HK-2 (cell line): ENCODE measurements around the gene CCDC9B.

Source experiments
- DNase-seq: peaks from one replicate; pipeline ENCODE4 v3.0.0-alpha.2; 2018; ENCODE audit not compliant: unreplicated experiment

The CCDC9B gene

DNA sequence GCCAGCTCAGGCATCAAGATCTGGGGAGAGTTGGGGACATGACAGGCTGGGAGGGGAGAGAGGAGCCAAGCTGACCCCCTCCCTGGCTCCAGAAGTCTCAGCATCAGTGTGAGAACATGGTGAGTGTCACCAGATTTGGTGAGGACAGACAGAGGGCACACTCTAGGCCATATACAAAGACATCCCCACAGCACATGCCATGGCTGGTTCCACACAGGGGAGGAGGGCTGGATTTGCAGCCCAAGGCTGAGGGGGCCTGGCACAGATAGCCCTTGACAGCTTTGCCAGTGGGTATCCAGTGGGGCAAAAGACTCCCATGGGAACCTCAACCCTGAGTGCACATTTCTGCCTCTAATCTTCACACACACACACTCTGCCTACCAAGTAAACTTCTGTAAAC lies 47.7 kb downstream of the CCDC9B start:
- no peak for DNase-seq

DNA sequence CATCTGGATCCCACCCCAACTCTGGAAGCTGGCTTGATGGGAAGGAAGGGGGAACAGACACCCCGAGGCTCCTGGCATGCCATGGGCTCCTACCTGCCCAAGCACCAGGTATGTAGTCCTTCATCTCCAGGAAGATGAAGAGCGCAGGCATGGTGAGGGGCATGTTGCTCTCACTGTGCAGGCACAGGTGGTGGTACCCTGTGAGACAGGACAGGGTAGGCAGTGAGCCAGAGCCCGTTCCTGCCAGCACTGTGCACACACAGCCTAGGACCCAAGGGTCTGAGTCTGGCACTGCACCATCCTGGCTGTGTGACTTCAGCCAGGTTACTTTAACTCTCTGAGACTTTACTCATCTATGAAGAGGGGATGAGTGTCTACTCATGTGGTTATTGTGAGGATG lies 48.5 kb downstream of the CCDC9B start:
- DNase-seq: no peak

DNA sequence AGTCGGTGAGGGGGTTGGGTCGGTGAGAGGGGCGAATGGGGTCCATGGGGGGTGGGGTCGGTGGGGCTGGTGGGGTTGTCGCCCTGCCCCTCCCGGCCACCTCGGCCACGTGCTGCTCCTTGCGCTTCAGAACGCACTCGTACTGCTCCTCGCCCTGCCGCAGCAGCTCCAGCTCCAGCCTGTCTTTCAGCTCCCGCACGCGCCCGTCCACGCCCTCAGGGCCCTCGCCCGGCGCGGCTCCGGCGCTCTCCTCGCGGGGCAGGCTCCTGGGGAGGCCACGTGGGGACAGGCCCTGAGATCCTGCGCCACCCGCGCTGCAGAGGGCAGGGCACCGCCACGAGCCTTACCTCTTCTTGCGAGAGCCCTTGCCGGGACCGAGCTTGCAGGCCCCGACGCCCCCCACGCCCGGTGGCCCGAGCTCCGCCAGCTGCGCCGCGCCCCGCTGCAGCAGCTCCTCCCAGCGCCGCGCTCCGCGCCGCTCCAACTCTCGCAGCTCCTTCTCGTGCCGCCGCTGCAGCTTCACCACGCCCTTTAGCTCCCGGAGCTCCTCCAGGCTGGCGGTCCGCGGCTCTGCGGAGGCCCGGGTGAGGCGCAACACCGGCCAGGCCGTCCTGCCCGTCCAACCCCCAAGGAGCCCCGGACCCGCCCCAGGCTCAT lies 49.7 kb downstream of the CCDC9B start:
- peak; percentile 41 for DNase-seq

DNA sequence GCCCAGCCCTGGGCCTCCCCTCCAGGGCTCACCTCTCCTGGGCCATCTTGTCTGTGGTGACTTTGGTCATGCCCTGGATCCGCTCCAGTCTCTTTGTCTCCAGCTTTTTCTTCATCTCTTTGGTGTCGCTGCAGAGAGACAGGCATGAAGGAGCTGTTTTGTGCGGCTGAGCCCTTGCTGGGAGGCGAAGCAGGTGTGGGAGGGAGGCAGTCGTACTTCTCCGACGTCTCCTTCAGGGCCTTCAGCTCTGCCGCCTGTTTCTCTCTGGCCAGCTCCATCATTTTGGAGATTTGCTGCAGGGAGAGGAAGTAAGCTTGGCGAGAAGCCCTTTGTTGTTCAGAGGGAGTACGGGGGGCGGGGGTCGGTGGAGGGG lies 50.2 kb downstream of the CCDC9B start:
- no peak for DNase-seq

DNA sequence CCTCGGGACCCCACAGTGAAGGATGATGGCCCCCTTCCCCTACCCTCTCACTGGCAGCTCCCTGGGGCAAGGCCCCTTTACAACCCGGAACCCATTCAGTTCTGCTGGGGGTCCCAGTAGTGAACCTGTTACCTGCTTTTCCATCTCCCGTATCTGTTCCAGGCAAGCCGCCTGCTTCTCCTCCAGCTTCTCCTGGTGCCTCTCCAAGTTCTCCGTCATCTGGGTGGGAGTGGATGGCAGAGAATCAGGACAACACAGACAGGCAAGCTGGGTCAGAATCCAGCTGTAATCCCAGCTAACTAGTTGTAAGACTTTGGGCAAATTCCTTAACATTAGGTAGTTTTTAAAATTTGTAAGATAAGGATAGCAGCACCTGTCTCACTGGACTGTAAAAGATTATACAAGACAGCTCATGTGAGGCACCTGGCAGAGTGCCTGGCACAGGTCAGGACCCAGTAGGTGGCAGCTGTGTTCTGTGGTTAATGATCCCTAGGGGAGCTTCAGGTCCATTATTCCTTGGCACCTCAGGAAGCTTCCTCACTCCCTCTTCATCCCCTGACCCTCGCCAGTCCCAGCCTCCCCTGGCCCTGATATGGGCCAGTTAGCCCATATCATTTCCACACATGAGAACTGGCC lies 51.5 kb downstream of the CCDC9B start:
- DNase-seq: no peak

DNA sequence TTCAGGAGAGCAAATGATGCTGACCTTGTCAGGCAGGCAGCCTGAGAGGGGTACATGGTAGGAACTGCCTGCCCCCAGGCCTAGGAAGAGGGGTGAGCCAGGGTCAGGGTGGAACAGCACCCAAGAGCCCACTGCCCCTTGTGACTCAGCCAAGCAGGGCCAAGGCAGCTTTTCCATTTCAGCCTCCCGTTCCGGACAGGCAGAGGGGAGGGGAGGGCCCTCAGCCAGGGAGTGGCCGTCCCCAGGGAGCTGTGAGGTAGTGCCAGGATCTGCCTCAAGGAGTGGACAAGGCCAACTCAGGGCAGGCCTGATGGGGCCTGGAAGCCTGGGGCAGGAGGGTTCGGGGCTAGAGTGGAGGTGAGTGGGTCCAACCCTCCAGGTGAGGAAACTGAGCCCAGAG lies 52.8 kb downstream of the CCDC9B start:
- no peak for DNase-seq

DNA sequence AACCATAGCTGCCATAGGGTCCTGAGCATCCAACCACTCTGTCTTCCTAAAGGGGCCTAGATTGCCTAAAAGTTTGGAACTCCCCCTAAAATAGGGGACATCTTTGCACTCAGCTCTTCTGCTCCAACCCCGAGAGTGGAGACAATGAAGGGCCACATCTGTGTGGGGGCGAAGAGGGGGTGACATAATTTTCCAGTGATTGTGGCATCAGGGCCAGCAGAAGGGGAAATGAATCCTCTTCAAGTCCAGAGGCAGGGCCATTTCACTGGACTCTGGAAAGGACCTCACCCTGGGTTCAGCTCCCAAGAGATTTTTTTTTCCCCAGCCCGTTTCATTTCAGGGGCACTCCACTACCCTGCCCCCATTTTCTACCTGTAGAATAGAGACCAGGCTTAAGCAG lies 53.2 kb downstream of the CCDC9B start:
- no peak for DNase-seq

DNA sequence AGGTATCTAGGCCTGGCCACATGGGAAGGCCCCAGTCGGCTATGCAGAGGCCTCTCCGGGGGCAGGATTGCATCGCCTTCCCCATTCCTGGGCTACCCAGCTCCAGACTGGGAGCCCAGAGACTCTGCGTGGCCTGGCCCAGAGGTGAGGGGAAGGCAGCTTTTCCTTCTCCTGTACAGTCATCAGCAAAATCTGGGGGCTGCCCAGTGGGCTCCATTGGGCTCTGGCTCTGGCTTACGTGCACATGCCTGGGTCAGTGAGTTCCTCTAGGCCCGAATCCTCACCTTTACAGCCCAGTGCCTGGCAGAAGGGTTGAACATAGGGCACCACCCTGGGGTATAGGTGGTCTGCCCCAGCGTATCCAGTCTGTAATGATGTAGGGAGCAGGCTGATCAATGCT lies 53.9 kb downstream of the CCDC9B start:
- no peak for DNase-seq

DNA sequence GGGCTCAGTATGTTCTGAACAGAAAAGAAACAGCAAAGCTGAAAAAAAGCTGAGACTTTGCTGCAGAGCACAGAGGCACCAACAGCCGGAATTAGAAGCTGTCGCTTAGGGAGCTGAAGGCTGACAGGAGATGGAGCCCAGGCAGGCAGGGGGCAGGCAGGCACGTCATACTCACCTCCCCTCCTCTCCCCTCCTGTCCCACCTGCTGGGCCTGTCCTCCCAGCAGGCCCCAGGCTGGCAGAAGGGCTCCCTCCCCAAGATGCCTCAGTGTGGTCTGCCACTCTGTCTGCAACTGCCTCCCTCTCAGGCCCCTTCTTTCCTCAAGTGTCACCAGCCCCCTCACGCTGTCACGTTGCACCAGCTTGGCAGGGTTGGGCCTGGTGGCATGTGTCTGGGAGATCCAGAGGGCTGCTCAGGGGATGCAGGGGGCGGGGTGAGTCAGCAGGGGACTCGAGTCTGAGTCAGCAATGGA lies 54.6 kb downstream of the CCDC9B start:
- DNase-seq: no peak

DNA sequence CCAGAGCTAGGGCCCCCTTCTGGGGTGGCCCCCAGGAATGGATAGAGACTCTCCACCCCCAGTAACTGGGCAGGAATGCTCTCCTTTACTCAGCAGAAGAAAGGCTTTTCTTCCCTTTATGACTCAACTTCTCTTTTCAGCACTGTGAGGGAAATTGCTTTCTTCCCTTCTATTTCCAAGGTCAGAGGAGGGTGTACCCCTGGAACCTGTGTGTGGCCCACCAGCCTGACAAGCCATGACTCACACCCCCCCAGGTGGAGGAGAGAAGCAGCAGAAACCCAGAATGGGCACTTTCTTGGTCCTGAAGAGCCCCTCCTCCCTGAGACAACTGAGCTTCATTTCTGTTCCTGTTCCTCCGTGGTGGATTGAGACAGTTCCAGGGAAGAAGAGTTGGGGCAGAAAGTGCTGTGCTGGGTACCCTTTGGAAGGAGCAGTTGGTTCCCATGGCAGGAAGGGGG lies 55.2 kb downstream of the CCDC9B start:
- no peak for DNase-seq

DNA sequence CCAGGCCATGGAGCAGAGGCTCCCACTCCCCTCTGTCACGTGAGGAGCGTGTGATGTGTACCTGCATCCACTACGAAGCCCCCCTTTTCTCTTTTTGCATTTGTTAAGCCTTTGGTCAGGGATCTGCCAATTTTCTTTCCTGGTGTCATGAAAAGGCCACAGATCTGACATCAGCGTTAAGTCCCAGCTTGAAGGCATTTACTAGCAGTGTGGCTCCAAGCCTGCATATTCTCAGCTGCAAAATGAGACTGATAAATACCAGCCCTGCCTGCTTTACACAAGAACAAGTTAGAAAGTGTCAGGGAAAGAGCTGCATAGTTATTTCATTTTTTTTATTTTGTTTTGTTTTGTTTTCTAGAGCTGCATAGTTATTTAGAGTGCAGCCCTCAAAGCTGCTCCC lies 55.6 kb downstream of the CCDC9B start:
- no peak for DNase-seq

DNA sequence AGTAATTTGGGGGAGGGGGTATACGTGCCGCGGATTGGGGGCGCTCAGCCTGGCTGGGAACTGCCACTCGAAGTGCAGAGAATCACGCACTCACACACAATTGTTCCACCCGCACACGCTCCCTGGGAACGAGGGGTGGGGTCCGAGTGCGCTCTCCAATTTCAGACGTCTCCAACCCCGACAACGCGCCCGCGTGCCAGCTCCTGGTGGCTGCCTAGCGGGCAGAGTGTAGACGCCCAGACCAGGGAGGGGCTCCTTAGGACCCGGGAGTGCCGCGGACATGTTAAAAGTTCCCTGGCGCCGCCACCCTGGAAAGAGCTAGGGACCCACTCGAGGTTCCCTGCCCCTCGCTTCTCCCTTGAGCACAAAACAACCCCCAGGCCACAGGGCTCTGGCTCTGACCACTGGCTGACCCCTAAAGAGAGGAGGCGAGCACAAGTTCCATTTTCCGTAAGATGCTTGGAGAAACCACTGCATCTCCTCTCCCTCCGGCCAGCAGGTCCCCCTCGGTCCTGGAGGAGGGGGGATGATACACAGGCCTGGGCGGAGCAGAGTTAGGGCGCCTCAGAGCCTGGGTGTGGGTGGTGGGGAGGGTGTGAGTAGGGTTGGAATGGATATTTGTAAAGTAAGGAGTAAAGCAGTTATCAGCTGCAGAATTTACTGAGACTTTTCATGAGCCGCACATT lies 57.0 kb downstream of the CCDC9B start:
- DNase-seq: no peak

DNA sequence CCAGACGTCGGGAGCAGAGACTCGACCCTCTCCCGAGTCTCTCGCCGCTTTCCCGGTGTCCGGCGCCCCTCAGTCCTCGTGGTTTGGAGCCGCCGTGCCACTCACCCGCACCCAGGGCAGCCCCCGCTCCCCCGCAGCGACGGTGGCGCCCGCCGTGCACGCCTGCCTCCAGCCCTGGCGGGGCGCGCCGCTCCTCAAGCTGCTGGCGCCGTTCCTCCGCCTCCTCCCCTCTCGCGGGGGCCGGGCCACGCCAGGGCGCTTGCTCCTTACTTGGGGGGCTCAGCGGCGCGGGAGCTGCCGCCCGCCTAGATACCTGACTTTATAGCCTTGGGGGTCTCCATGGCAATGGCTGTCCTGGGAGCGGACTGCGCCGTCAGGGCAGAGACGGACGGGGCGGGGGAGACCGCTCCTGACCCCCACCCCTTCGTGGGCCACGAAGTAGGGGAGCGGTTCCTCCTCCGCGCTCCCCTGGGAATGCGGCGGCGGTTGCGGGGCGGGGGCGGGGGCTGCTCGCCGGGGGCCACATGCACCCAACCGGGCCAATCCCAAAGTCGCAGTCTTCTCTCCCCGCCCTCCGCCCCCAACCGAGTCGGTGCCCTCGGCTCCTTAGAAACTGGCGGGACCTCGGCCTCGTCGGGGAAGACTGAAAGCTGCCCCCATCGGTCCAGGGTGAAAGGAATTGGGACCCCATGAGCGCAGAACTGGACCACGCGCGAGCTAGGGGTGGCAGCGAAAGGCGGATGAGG lies 57.7 kb downstream of the CCDC9B start, which contains the start of gene ANKRD63:
TSS of gene ANKRD63 (minus strand) at position 196 of the 746 bp plus-strand sequence. CDS start 478 bp downstream, outside the sequence.
- no peak for DNase-seq

DNA sequence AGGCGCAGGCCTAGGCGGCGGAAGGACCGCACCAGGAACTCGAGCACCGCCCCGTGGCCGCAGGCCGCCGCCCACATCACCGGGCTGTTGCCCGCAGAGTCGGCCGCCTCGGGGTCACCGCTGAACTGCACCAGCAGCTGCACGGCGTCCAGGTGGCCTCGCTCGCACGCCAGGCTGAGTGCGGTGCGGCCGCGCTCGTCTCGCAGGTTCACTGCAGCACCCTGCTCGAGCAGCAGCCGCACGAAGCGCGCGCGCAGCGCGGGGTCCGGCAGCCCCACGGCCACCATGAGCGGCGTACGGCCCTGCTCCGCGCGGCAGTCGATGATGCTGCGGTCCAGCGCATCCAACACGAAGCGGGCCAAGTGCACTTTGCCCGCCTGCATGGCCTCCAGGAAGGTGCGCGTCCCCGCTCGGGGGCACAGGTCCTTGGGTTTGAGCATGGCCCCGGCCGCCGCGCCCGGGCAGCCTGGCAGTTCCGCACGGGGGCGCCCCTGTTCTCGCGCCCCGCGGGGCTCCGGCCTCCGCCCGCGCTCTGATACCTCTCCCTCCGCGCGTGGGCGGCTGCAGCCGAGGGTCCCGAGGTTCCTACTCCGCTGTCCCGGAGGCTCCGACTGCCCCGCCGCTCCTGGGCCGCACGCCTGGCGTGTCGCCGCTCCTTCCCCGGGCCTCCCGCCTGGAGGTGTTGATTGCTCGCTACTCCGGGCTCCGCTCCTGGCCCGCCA lies 58.4 kb downstream of the CCDC9B start:
- peak; percentile 41 for DNase-seq

DNA sequence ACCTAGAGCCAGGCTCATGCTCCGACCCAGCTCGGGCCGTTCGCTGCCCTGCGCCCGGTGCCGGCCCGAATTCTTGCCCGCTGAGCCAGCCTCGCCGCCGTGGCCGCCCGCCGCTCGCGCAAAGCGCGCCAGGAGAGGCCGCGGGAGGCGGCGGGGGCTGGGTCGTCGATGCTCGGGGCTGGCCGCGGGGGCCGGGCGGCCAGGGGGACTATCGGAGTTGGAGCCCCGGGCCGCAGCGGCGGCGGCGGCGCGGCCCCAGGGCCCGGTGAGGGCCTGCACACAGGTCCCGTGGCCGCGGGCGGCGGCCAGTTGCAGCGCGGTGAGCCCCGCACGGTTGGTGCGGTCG lies 59.0 kb downstream of the CCDC9B start:
- DNase-seq: no peak
